AG04450 (cell line): ENCODE measurements around the gene DNLZ. TPM values are rescaled to one million over a fixed set of nuclear protein-coding genes. Genes with fewer than 3 reads are reported as not detected.

Experiments used
- CTCF ChIA-PET: fragments of 300-600, 350-600 bp; formaldehyde crosslinking; extraction: SDS; loops from one replicate; lab custom pipeline; 2022; ENCODE audit warnings: antibody characterized with exemption, inconsistent platforms; lab: Charles Lee
- POLR2A ChIA-PET: fragments of 350-600 bp; formaldehyde crosslinking; extraction: SDS; loops from one replicate; lab custom pipeline; 2021; ENCODE audit warnings: antibody characterized with exemption, inconsistent platforms; lab: Yijun Ruan, JAX
- DNase-seq: peaks from one replicate; pipeline ENCODE4 v3.0.0-alpha.2; 2011; ENCODE audit warnings: low read depth, low spot score
- H3K27ac ChIP-seq: one replicate; pipeline ENCODE4 v1.5.1; 2012; ENCODE audit warnings: low read depth, low read length, control low read depth
- H3K27me3 ChIP-seq: one replicate; pipeline ENCODE4 v1.6.0; 2012; ENCODE audit warnings: low read length; ENCODE audit not compliant: control insufficient read depth, insufficient read depth
- H3K4me3 ChIP-seq: 2 replicates; pipeline ENCODE4 v1.5.1; 2011; ENCODE audit warnings: mild to moderate bottlenecking, low read depth, low read length, control low read depth
- H3K9me3 ChIP-seq: 2 replicates; pipeline ENCODE4 v1.5.1; 2012; ENCODE audit warnings: low read length; ENCODE audit not compliant: control insufficient read depth, insufficient read depth
- CTCF ChIP-seq: IDR thresholded peaks from 2 replicates; pipeline ENCODE4 v1.5.1; 2011; ENCODE audit warnings: low read depth, low read length, control low read depth, inconsistent platforms
- polyA plus RNA-seq: library from polyadenylated mRNA; depleted of rRNA; stranded (reverse); fragments of >200 nt; gene quantifications from 2 replicates; pipeline ENCODE4 v1.2.3, GENCODE V29; 2011

The DNLZ gene
- polyA plus RNA-seq, 1 experiment = 3.7 TPM

GRCh38 chr9:136362450-136362784 is 1.1 kb downstream of the DNLZ start:
- no peaks in the 10 kb centered on the region for H3K27me3 ChIP-seq
- no peak for DNase-seq
- peak overlapping the region; percentile 39 for H3K27ac ChIP-seq
- no peak for TF ChIP-seq CTCF
- CTCF ChIA-PET = interaction anchor here (0.6 to 3.4 kb wide), 7 partner anchors 8 to 57 kb away, joined by 3 to 25 read pairs (median 5); no protein-coding TSS in a partner anchor
- POLR2A ChIA-PET = interaction anchor here (0.6 to 3.9 kb wide), 13 partner anchors 8 to 49 kb away, joined by 3 to 22 read pairs (median 4); partner anchors contain the start of genes ENTR1 and PMPCA
- peaks cover 9% of the 10 kb centered on the region; the same call in 1 of the 2 replicates for H3K9me3 ChIP-seq
- no peak overlapping the region for H3K4me3 ChIP-seq

- DNase-seq = no peak
- peak overlapping the region; percentile 77 for H3K27ac ChIP-seq
- no peak overlapping the region for H3K4me3 ChIP-seq
- POLR2A ChIA-PET = interaction anchor here (1.2 to 3.9 kb wide), 4 partner anchors 11 to 48 kb away, joined by 3 to 22 read pairs (median 8); partner anchors contain the start of genes ENTR1 and PMPCA
- CTCF ChIA-PET = interaction anchor here (1.4 to 3.4 kb wide), 2 partner anchors 22 to 49 kb away, joined by 5 to 25 read pairs; no protein-coding TSS in a partner anchor
- TF ChIP-seq CTCF = no peak
- no peaks in the 10 kb centered on the region for H3K27me3 ChIP-seq
- H3K9me3 ChIP-seq = peaks cover 9% of the 10 kb centered on the region; the same call in 1 of the 2 replicates
These were observed 1.6 kb downstream of the DNLZ start for GRCh38 chr9:136361754-136362449.

GRCh38 chr9:136361047-136361753 is 2.3 kb downstream of the DNLZ start:
- TF ChIP-seq CTCF = no peak
- Histone ChIP-seq H3K9me3 (peaks cover 9% of the 10 kb centered on the region; the same call in 1 of the 2 replicates), H3K4me3 (no peak overlapping the region), H3K27ac (peak overlapping the region; percentile 77), H3K27me3 (no peaks in the 10 kb centered on the region)
- ChIA-PET POLR2A (interaction anchor here (3.9 kb wide), 1 partner anchor 11 kb away, joined by 22 read pairs; no protein-coding TSS in a partner anchor), CTCF (interaction anchor here (3.4 kb wide), 1 partner anchor 48 kb away, joined by 25 read pairs; no protein-coding TSS in a partner anchor)
- peak; percentile 24 for DNase-seq

- no peak for TF ChIP-seq CTCF
- Histone ChIP-seq H3K27ac (peak overlapping the region; percentile 77), H3K27me3 (no peaks in the 10 kb centered on the region), H3K4me3 (no peak overlapping the region), H3K9me3 (peaks cover 9% of the 10 kb centered on the region; the same call in 1 of the 2 replicates)
- POLR2A ChIA-PET = interaction anchor here (3.9 kb wide), 1 partner anchor 13 kb away, joined by 22 read pairs; no protein-coding TSS in a partner anchor
- no peak for DNase-seq
- CTCF ChIA-PET = no interaction called here
These were observed 3.5 kb downstream of the DNLZ start for GRCh38 chr9:136359774-136360718.
